ENCODE results near the gene CORO2B. TPM values are rescaled to one million over a fixed set of nuclear protein-coding genes. Genes with fewer than 3 reads are reported as not detected.

The CORO2B gene
- total and polyA plus RNA-seq, 2 of the 13 experiments (the other 11 are each of a cell fraction or from before 2014, with no cell fraction given): 0.35 to 0.63 TPM

DNA sequence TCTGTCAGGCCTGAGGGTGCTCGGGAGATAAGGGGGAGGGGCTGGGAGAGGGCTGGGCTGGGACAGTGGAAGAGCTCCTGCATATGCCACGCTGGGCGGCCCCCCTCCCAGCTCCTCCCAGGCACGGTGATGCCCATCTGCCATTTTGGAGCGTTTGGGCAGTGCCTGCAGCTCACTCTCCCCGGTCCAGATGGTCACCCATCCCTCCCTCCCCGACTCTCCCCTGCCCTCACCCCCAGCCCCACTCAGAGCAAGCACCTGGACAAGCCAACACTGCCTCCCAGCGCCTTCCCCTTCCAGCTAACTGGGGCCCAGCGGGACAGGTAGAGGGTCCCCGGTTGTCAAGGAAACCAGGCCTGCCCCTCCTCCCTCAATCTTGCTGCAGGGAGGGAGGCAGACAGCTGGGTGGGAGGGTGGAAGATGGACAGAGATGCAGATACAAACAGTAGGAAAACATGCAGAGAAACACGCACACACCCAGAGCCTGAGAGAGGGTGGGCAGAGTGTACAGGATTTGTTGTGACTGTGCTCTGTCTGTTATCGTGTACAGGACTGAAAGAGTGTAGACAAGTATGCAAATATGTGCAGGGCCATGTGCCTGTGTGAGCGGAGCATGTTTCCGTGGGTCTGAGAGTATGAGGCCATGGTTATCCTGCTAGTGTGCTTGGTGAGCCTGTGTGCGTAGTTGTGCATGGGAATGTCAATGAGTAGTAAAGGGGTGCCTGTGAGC is 17.5 kb upstream of the CORO2B start (continued):
- TF ChIP-seq, protein P1, sequence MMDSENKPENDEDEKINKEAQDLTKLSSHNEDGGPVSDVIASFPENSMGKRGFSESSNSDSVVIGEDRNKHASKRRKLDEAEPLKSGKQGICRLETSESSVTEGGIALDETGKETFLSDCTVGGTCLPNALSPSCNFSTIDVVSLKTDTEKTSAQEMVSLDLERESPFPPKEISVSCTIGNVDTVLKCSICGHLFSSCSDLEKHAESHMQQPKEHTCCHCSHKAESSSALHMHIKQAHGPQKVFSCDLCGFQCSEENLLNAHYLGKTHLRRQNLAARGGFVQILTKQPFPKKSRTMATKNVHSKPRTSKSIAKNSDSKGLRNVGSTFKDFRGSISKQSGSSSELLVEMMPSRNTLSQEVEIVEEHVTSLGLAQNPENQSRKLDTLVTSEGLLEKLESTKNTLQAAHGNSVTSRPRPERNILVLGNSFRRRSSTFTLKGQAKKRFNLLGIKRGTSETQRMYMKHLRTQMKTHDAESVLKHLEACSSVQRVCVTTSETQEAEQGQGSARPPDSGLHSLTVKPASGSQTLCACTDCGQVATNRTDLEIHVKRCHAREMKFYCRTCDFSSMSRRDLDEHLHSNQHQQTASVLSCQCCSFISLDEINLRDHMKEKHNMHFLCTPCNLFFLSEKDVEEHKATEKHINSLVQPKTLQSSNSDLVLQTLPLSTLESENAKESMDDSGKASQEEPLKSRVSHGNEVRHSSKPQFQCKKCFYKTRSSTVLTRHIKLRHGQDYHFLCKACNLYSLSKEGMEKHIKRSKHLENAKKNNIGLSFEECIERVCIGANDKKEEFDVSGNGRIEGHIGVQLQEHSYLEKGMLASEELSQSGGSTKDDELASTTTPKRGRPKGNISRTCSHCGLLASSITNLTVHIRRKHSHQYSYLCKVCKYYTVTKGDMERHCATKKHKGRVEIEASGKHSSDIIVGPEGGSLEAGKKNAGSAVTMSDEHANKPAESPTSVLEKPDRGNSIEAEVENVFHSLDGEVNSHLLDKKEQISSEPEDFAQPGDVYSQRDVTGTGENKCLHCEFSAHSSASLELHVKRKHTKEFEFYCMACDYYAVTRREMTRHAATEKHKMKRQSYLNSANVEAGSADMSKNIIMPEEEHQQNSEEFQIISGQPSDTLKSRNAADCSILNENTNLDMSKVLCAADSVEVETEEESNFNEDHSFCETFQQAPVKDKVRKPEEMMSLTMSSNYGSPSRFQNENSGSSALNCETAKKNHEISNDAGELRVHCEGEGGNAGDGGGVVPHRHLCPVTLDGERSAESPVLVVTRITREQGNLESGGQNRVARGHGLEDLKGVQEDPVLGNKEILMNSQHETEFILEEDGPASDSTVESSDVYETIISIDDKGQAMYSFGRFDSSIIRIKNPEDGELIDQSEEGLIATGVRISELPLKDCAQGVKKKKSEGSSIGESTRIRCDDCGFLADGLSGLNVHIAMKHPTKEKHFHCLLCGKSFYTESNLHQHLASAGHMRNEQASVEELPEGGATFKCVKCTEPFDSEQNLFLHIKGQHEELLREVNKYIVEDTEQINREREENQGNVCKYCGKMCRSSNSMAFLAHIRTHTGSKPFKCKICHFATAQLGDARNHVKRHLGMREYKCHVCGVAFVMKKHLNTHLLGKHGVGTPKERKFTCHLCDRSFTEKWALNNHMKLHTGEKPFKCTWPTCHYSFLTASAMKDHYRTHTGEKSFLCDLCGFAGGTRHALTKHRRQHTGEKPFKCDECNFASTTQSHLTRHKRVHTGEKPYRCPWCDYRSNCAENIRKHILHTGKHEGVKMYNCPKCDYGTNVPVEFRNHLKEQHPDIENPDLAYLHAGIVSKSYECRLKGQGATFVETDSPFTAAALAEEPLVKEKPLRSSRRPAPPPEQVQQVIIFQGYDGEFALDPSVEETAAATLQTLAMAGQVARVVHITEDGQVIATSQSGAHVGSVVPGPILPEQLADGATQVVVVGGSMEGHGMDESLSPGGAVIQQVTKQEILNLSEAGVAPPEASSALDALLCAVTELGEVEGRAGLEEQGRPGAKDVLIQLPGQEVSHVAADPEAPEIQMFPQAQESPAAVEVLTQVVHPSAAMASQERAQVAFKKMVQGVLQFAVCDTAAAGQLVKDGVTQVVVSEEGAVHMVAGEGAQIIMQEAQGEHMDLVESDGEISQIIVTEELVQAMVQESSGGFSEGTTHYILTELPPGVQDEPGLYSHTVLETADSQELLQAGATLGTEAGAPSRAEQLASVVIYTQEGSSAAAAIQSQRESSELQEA (CRISPR knock-in tag; IDR thresholded peaks at IDR 0.05; ENCODE audit: not compliant biosample characterization): no peak
- no peak for TF ChIP-seq ZNF224 (CRISPR knock-in tag; IDR thresholded peaks at IDR 0.05)
- TF ChIP-seq ZNF20 (CRISPR knock-in tag; IDR thresholded peaks at IDR 0.05): no peak

DNA sequence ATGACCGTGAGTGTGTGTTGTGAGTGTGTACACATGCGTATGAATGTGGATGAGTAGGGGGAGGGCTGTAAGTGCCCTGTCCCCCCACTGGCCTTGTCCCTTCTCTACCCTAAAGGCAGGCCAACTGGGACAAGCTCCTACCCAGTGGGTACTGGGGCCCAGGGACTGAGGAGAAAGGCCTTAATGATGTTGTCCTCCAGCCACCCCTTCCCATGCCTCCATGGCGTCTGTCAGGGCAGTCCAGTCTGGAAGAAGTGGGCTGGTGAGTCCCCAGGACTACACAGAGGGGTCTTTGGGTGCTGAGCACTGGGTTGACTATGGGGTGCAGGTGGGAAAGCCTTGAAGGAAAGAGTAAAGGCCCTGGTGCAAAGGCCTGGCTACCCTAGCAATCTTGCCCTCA is 16.9 kb upstream of the CORO2B start:
- FAIRE-seq: no peak
- ChIA-PET CTCF (ENCODE audit: low intra/inter-chr PET ratio, low total read pairs) (no interaction called here), POLR2A (no interaction called here)
- no peaks in the 10 kb centered on the region for H3K79me2 ChIP-seq (ENCODE audit: insufficient read depth, low read length)
- no peak overlapping the region for H3K9ac ChIP-seq (ENCODE audit: insufficient read depth, low read depth, low read length)
- ATAC-seq: no peak
- in situ Hi-C loops (cut with HindIII; ENCODE audit: extremely low pct_ligation_motif_present, low pct_unique_long_range_greater_than_20kb): no loop called here
- no peaks in the 10 kb centered on the region for H3K9me3 ChIP-seq (ENCODE audit: low read length)
- intact Hi-C loops (cut with micrococcal nuclease; ENCODE audit: unreplicated experiment): no loop called here
- BruUV-seq (replicated peaks): no TSS peak
- no peak overlapping the region for H3K4me2 ChIP-seq (ENCODE audit: low read depth, low read length)
- H3K27ac ChIP-seq (ENCODE audit: extremely low read length, insufficient read depth, low read length): no peak overlapping the region
- no peaks in the 10 kb centered on the region for H3K36me3 ChIP-seq (replicated peaks in 1 of 2; ENCODE audit: control insufficient read depth in 1 of 2, insufficient read depth in 2 of 2, low read length in 2 of 2)
- H4K20me1 ChIP-seq (ENCODE audit: insufficient read depth, low read length): no peaks in the 10 kb centered on the region
- no peak overlapping the region for H3K4me3 ChIP-seq (replicated peaks in 1 of 3; ENCODE audit: insufficient read depth in 1 of 3, low read depth in 2 of 3, low read length in 3 of 3)
- H3K27me3 ChIP-seq (ENCODE audit: control insufficient read depth in 1 of 2, insufficient read depth in 2 of 2, low read length in 2 of 2): peaks cover 4 to 23% of the 10 kb centered on the region in 2 experiments; a peak in 3 of 5 replicates
- H2AFZ ChIP-seq (ENCODE audit: low read length): no peak overlapping the region
- 33% methylated on average over 2 of the region's 3 CpGs for WGBS (ENCODE audit: low lambda C conversion rate)
- H3K4me1 ChIP-seq (ENCODE audit: insufficient read depth, low read length): peaks cover 4% of the 10 kb centered on the region; the same call in 1 of the 2 replicates
- DNase-seq (ENCODE audit: low spot score): no peak
- TF ChIP-seq, protein P2, sequence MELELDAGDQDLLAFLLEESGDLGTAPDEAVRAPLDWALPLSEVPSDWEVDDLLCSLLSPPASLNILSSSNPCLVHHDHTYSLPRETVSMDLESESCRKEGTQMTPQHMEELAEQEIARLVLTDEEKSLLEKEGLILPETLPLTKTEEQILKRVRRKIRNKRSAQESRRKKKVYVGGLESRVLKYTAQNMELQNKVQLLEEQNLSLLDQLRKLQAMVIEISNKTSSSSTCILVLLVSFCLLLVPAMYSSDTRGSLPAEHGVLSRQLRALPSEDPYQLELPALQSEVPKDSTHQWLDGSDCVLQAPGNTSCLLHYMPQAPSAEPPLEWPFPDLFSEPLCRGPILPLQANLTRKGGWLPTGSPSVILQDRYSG (CRISPR knock-in tag; IDR thresholded peaks at IDR 0.05): no peak
- TF ChIP-seq MYNN (CRISPR knock-in tag; IDR thresholded peaks at IDR 0.05; ENCODE audit: low read depth) (no peak), ZNF251 (CRISPR knock-in tag; IDR thresholded peaks at IDR 0.05) (no peak), TCF12 (IDR thresholded peaks at IDR 0.05) (no peak), TCF12 (CRISPR knock-in tag; IDR thresholded peaks at IDR 0.05) (no peak), ZFP90 (CRISPR knock-in tag; IDR thresholded peaks at IDR 0.05; ENCODE audit: borderline replicate concordance) (no peak), HOXA7 (CRISPR knock-in tag; IDR thresholded peaks at IDR 0.05) (no peak)
- TF ChIP-seq, protein P3, sequence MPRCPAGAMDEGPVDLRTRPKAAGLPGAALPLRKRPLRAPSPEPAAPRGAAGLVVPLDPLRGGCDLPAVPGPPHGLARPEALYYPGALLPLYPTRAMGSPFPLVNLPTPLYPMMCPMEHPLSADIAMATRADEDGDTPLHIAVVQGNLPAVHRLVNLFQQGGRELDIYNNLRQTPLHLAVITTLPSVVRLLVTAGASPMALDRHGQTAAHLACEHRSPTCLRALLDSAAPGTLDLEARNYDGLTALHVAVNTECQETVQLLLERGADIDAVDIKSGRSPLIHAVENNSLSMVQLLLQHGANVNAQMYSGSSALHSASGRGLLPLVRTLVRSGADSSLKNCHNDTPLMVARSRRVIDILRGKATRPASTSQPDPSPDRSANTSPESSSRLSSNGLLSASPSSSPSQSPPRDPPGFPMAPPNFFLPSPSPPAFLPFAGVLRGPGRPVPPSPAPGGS (CRISPR knock-in tag; IDR thresholded peaks at IDR 0.05): no peak

All from HepG2 (cell line).